Tibial nerve (tissue), 3 donors: Measurements from ENCODE around the gene MYMK.

Source experiments
- POLR2A ChIP-seq, 2 donors: fragments of 450-650 bp; IDR thresholded peaks; one replicate each; pipeline ENCODE4 v1.6.1; 2017; ENCODE audit warnings: antibody characterized with exemption in 2 of 2, mild to moderate bottlenecking in 2 of 2, moderate library complexity in 2 of 2
- TF ChIP-seq, protein P1 (sequence below), 5 experiments: fragments of 200-600 bp in 3 of 5; fragments of 450-650 bp in 2 of 5; sonication (generic) in 3 of 5; IDR thresholded peaks; one replicate each; pipeline ENCODE4 v1.5.1; 2016 to 2019; ENCODE audit warnings: antibody characterized with exemption in 5 of 5, mild to moderate bottlenecking in 3 of 5, moderate library complexity in 2 of 5

DNA sequence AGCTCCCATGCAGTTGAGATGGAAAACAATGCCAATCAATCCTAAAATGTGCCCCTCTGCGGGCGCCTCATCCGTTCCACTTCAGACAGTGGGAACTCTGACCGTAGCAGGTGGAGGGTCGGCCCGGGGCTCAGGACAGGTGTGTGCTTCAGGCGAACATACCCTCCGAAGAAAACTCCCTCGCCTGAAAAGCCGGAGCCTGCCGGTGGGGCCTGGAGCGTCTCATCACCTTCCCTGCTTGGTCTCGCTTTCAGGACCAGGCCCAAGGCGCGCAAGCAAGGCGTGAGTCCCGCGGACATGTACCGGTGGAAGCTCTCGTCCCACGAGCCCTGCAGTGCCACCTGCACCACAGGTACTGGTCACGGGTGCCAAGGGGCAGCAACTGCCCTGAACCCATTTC is 36.2 kb upstream of the MYMK start:
- TF ChIP-seq, protein P1, sequence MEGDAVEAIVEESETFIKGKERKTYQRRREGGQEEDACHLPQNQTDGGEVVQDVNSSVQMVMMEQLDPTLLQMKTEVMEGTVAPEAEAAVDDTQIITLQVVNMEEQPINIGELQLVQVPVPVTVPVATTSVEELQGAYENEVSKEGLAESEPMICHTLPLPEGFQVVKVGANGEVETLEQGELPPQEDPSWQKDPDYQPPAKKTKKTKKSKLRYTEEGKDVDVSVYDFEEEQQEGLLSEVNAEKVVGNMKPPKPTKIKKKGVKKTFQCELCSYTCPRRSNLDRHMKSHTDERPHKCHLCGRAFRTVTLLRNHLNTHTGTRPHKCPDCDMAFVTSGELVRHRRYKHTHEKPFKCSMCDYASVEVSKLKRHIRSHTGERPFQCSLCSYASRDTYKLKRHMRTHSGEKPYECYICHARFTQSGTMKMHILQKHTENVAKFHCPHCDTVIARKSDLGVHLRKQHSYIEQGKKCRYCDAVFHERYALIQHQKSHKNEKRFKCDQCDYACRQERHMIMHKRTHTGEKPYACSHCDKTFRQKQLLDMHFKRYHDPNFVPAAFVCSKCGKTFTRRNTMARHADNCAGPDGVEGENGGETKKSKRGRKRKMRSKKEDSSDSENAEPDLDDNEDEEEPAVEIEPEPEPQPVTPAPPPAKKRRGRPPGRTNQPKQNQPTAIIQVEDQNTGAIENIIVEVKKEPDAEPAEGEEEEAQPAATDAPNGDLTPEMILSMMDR (IDR thresholded peaks at IDR 0.05), result no peak
- TF ChIP-seq POLR2A (IDR thresholded peaks at IDR 0.05), result no peak
